CD4-positive, alpha-beta T cell treated with Interleukin-2 at 100 ng/mL for 4 hours (primary cell): Measurements from ENCODE around the gene MYO1A.
"Not testable (repeated sequence)": the region's sequence is repeated elsewhere in the genome, so short reads cannot be mapped to it uniquely, and the experiment has no call there.

Experiments used
- DNase-seq: peaks from one replicate; pipeline ENCODE4 v3.0.0-alpha.2; 2020; ENCODE audit warnings: low spot score

MYO1A gene

GRCh38 chr12:56993346-56993745 is 56.6 kb downstream of the MYO1A start:
- no peak for DNase-seq

GRCh38 chr12:56991319-56992246 is 58.3 kb downstream of the MYO1A start:
- DNase-seq: no peak

DNA sequence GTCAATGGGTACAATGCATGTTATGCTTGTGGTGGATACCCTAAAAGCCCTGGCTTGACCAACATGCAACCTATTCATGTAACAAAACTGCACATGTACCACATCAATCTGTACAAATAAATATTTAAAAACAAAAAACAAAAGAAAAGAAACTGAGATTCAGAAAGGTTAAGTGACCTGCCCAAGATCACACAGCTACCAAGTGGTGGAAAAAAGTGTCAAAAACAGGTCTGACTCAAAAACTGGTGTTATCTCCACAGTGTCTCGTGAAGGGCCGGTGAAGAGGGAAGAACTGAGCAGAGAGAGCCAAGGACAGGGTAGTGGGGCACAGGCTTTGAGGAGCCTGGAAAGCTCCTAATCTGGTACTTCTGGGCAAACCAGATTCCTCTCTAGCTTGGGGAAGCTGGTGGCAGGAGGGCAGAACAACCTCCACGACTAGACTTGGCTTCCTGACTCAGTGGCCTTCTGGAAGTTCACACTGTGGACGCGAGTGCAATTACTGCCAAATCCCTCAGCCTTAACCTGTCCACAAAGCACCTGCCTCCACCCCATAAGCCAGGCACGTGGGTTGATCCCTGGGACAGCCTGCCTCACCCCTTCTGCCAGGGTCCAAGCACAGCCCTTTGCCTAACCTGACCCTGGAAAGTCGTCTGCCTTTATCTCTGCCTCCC is 59.1 kb downstream of the MYO1A start:
- no peak for DNase-seq

DNA sequence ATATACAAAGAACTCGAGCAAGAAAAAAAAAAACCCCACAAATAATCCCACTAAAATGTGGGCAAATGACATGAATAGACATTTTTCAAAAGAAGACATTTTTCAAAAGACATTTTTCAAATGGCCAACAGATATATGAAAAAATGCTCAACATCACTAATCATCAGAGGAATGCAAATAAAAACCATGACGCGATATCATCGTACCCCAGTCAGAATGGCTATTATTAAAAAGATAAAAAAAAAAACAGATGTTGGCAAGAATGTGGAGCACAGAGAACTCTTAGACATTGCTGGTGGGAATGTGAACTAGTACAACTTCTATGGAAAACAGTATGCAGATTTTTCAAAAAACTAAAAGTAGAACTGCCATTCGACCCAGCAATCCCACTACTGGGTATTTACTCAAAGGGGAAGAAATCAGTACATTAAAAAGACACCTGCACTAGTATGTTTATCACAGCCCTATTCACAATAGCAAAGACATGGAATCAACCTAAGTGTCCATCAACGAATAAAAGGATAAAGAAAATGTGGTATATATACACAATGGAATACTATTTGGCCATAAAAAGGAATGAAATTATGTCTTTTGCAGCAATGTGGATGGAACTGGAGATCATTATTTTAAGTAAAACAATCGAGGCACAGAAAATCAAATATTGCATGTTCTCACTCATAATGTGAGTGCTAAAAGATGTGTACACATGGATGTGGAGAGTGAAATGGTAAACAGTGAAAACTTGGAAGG is 59.9 kb downstream of the MYO1A start:
- DNase-seq: no peak

GRCh38 chr12:56988207-56988739 is 61.7 kb downstream of the MYO1A start:
- no peak for DNase-seq

DNA sequence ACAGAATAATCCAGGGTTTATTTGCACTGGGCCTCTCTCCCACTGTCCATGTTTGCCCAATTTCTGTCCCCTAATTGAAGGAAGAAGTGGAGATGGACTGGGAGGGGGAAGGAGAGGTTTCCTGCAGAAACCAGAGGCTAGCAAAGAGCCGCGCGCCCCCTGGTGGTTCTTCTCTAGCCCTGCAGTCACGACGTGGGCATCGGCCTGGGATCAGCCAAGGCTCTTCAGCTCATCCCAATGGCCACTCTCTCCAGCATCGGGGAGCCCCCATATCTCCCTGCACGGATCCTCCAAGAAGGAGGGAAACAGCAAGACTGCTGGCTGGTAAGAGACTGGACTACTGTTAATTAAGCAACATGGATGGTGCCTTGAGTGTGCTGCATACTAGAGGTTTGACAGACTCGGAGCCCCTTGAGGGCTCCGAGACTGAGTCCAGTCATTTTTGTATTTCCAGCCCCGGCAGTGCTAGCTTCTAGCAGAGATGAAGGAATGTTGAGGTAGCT is 62.3 kb downstream of the MYO1A start:
- DNase-seq: peak; percentile 68

GRCh38 chr12:56987011-56987410 is 62.9 kb downstream of the MYO1A start:
- no peak for DNase-seq

DNA sequence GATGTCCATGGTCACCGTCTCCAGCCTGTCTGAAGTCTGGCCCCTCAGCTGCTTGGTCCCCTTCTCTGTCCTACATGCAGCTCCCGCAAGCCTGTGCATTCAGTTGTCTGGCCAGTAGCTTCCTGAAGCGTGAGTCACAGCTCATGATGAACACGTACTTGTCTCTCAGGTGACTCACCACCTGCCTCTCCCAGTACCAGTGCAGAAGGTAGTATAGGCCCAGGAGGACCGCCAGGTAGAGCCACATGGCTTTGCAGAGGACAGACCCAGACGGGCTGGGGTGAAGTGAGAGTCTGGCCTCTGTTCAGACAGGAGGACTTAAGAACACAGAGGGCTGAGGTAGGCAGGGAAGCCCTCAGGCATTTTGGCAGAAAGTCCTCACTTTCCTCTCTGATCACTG is 64.2 kb downstream of the MYO1A start:
- not testable (repeated sequence) for DNase-seq

GRCh38 chr12:56983386-56983785 is 66.5 kb downstream of the MYO1A start:
- DNase-seq: no peak

DNA sequence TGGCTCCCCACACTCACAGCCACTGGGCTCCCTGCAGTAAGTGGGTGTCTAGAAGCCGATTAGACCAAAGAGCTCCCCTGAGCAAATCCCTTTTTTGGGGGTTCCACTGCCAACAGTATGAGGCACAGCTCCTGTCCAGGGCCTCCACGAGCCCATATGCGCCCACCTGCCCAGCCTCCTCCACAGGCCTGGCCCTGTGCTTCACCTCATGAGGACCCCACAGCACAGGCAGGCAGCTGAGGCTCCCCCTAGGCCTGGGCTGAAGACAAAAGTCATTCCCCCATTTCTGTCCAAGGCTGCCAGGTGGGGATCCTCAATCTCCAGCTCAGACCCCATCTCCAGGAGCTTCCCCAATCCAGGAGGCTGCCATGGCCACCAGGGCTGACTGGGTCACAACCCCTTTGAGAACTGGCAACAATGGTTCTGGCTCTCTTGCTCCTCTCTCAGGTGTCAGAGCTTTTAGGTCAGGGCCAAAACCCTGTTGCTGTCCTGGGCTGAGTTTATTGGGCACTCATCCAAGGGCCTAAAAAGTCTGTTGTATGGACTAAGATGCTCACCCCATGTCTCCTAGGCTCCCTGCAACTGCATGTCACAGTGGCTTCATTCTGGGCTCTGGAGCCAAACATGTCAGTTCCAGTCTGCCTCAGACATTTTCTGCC is 67.2 kb downstream of the MYO1A start:
- not testable (repeated sequence) for DNase-seq

DNA sequence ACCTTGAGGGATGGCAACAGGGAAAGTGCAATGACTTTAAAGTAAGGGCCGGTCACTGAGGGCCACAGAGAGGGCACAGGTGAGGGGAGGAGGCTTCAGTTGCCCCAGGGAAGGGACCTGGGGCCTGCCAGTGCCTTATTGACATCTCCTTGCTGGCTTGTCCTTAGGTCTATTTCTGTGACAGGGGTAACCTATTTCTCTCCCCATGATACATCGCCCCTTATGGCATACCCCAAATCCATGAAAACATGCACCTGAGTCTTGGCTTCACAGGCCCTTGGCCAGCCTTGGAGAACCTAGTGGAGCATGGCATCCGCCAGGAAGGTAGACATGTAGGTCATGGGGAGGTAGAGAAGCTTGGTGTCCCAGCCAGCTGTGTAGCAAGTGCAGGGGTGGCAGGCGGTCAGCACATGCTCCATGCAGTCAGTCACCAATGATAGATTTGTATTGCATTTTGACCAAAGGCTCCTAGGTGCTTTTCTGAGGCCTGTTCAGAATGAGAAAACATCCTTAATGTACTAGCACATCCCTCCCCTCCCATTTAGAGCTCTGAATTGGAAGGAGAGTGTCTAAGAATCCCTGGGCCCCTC is 68.9 kb downstream of the MYO1A start:
- DNase-seq: no peak

GRCh38 chr12:56980268-56980667 is 69.7 kb downstream of the MYO1A start:
- no peak for DNase-seq

DNA sequence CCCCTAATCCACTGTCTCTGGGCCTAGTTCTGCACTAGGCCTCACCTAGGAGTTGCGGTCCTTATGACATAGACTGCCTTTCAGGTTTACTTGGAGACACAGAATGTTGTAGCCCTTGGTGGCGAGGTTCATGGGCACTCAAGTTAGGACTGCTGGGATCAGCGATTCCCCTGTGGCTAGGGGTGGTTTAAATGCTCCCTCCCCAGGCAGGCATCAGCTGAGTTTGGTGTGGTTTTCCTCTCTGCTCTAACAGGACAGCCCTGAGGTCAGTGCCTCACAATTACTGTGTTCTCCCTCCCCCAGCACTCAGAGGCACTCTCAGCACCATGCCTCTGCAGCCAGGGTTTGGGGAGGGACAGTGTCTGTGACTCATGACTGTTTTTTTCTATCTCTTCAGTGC is 70.3 kb downstream of the MYO1A start:
- no peak for DNase-seq
